KOPT-K1 (cell line): ENCODE results near the gene APBA2.

Source experiments
- H3K27ac ChIP-seq: fragments of 200-600 bp; sonication (generic); 2 replicates; pipeline ENCODE4 v1.5.1; 2016; ENCODE audit warnings: antibody characterized with exemption, mild to moderate bottlenecking, low read depth, low read length; ENCODE audit not compliant: poor library complexity, severe bottlenecking
- H3K36me3 ChIP-seq: fragments of 200-600 bp; sonication (generic); 2 replicates; pipeline ENCODE4 v1.5.1; 2017; ENCODE audit warnings: antibody characterized with exemption, mild to moderate bottlenecking, low read length, moderate library complexity; ENCODE audit not compliant: insufficient read depth
- H3K9me3 ChIP-seq: fragments of 200-600 bp; sonication (generic); 2 replicates; pipeline ENCODE4 v1.5.1; 2017; ENCODE audit warnings: antibody characterized with exemption, low read length, mild to moderate bottlenecking; ENCODE audit not compliant: insufficient read depth, poor library complexity, severe bottlenecking

APBA2 gene

DNA sequence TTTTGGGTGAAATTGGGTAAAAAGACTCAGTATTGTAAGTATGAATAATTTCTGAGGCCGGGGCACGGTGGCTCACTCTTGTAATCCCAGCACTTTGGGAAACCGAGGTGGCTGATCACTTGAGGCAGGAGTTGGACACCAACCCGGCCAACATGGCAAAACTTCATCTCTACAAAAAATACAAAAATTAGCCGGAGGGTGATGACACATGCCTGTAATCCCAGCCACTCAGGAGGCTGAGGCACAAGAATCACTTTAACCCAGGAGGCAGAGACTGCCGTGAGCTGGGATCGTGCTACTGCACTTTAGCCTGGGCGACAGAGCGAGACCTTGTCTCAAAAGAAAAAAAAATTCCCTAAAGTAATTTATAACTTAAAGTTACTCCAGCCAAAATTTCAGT lies 162.2 kb downstream of the APBA2 start:
- Histone ChIP-seq H3K27ac (no peak overlapping the region), H3K36me3 (no peaks in the 10 kb centered on the region), H3K9me3 (peaks cover 10% of the 10 kb centered on the region)

GRCh38 chr15:29050870-29051269 lies 165.1 kb downstream of the APBA2 start:
- Histone ChIP-seq H3K27ac (no peak overlapping the region), H3K9me3 (peaks cover 10% of the 10 kb centered on the region), H3K36me3 (no peaks in the 10 kb centered on the region; the same call in 1 of the 2 replicates)

- Histone ChIP-seq H3K9me3 (peaks cover 10% of the 10 kb centered on the region), H3K27ac (no peak overlapping the region), H3K36me3 (no peaks in the 10 kb centered on the region; the same call in 1 of the 2 replicates)
Measured at GRCh38 chr15:29051422-29051821, 165.6 kb downstream of the APBA2 start.

- Histone ChIP-seq H3K36me3 (no peaks in the 10 kb centered on the region; the same call in 1 of the 2 replicates), H3K27ac (no peak overlapping the region)
Measured at GRCh38 chr15:29053006-29053405, 167.2 kb downstream of the APBA2 start.

DNA sequence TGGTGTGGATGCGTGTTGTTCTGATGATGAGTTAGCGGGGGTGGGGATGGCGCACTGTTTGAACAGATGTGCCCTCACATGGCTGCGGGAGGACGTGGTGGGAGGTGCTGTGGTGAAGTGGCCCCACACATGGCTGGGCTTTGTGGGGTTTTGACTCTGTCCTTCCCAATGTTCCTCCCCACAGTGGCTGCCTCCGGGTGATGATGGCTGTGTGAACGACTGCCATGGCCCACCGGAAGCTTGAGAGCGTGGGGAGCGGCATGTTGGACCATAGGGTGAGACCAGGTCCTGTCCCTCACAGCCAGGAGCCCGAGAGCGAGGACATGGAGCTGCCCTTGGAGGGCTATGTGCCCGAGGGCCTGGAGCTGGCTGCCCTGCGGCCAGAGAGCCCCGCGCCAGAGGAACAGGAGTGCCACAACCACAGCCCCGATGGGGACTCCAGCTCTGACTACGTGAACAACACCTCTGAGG lies 167.9 kb downstream of the APBA2 start:
- H3K9me3 ChIP-seq, result peaks cover 10% of the 10 kb centered on the region
- no peaks in the 10 kb centered on the region; the same call in 1 of the 2 replicates for H3K36me3 ChIP-seq
- H3K27ac ChIP-seq, result no peak overlapping the region

More at GRCh38 chr15:29053006-29053405, 167.2 kb downstream of the APBA2 start:
- H3K9me3 ChIP-seq, result peaks cover 10% of the 10 kb centered on the region

GRCh38 chr15:29054171-29055045 lies 168.6 kb downstream of the APBA2 start:
- peaks cover 6% of the 10 kb centered on the region for H3K9me3 ChIP-seq
- H3K36me3 ChIP-seq, result no peaks in the 10 kb centered on the region; the same call in 1 of the 2 replicates
- no peak overlapping the region for H3K27ac ChIP-seq

DNA sequence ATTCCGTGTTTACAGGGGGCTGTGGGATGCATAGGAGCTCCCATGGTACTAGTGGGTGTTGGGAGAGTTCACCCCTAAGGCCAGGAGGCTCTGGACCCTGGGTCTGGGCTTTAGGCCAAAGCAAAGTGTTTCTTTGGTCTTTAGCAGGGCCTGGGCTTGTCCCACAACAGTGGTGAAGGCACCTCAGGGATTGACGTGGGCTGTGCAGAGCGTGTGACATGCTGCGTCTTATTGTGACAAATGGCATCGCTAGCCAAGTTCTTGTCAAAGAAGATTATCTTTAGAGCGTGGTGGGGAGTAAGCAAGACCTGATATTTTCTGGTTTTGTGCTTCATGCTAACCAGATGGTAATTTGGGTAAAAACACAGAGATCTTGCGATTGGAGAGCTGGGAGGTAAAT lies 170.1 kb downstream of the APBA2 start:
- no peaks in the 10 kb centered on the region for H3K9me3 ChIP-seq
- no peak overlapping the region for H3K27ac ChIP-seq
- H3K36me3 ChIP-seq, result no peaks in the 10 kb centered on the region; the same call in 1 of the 2 replicates

- no peak overlapping the region for H3K27ac ChIP-seq
- H3K9me3 ChIP-seq, result no peaks in the 10 kb centered on the region
- no peaks in the 10 kb centered on the region; the same call in 1 of the 2 replicates for H3K36me3 ChIP-seq
Measured at GRCh38 chr15:29056839-29057450, 171.2 kb downstream of the APBA2 start.

GRCh38 chr15:29057856-29058255 lies 172.1 kb downstream of the APBA2 start:
- Histone ChIP-seq H3K36me3 (no peaks in the 10 kb centered on the region; the same call in 1 of the 2 replicates), H3K27ac (no peak overlapping the region), H3K9me3 (no peaks in the 10 kb centered on the region)

DNA sequence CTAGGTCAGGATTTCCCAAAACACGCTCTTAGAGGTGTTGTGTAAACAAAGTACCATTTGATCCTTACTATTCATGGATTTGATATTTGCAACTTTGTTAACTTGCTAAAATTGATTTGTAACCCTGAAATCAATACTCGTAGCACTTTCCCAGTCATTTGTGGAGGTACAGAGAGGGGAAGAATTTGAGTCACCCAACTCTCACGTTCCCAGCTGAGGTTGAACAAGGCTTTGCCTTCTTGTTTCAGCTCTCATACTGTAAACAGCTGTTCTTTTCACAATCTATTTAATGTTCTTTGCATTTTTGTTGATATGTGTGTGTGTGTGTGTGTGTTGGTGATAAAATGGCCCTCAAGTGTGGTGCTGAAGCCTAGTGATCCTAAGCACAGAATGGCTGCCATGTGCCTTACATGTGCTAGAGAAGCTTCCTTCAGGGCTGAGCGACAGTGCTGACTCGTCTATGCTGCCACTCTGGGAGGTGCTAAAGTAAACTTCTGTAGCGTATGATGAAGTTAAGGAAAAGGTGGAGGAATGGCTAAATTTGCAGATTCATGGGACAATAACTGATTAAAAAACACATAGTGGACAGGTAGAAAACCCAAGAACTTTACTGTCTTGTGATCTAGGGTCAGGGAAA lies 173.2 kb downstream of the APBA2 start:
- H3K27ac ChIP-seq, result no peak overlapping the region
- H3K9me3 ChIP-seq, result no peaks in the 10 kb centered on the region

GRCh38 chr15:29059871-29060640 lies 174.3 kb downstream of the APBA2 start:
- no peak overlapping the region for H3K27ac ChIP-seq
- H3K36me3 ChIP-seq, result no peaks in the 10 kb centered on the region

More for the DNA sequence above, 173.2 kb downstream of the APBA2 start:
- H3K36me3 ChIP-seq, result no peaks in the 10 kb centered on the region; the same call in 1 of the 2 replicates

DNA sequence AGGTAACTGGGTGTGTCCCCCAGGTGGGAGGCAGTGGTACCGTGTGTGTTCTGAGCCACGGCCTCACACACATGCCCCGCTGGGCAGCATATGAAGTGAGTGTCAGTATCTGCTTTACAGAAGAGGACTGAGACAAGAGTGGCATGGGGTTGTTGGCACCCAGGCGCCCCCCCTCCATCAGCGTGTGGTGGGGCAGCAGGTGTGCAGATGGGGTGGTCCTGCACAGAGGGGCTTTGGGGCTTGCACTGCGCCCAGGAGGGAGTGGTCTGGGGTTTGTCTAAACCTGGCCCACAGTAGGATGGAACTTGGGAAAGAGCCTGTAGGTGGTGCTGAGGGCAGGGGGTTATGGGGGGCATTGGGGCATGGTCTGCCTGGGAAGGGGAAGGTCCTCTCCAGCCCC lies 176.0 kb downstream of the APBA2 start:
- no peaks in the 10 kb centered on the region for H3K9me3 ChIP-seq
- H3K27ac ChIP-seq, result no peak overlapping the region
- no peaks in the 10 kb centered on the region for H3K36me3 ChIP-seq

More at GRCh38 chr15:29059871-29060640, 174.3 kb downstream of the APBA2 start:
- H3K9me3 ChIP-seq, result no peaks in the 10 kb centered on the region

DNA sequence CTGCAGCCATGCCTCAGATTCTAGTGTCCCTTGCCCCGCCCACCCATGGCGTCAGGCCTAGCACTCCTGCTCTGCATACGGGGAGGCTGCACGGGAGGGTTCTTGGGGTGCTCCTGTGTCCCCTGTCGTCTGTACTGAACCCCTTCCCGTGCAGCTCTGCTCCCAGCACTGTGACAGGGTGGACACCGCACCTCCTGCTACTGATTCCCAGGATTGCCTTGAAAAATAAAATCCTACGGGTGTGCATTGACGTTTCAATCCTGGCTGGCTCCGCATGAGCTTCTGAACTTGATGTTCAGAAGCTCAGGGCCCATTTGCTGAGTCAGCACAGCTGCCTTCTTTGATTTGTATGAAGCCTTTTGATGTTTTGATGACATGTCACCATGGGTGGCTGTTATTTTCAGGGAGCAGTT lies 176.4 kb downstream of the APBA2 start:
- H3K36me3 ChIP-seq, result no peaks in the 10 kb centered on the region
- no peak overlapping the region for H3K27ac ChIP-seq
- no peaks in the 10 kb centered on the region for H3K9me3 ChIP-seq

GRCh38 chr15:29062626-29063025 lies 176.9 kb downstream of the APBA2 start:
- Histone ChIP-seq H3K36me3 (no peaks in the 10 kb centered on the region), H3K27ac (no peak overlapping the region), H3K9me3 (no peaks in the 10 kb centered on the region)
